22Rv1 (cell line): Measurements from ENCODE around the gene AKAP8L.
"Not testable (repeated sequence)": the region's sequence is repeated elsewhere in the genome, so short reads cannot be mapped to it uniquely, and the experiment has no call there.

ENCODE experiments used
- ZFX ChIP-seq: fragments of 450-650 bp; IDR thresholded peaks from 2 replicates; pipeline ENCODE4 v1.6.1; 2017; ENCODE audit warnings: antibody characterized with exemption, borderline replicate concordance
- TF ChIP-seq, protein P1 (sequence below): fragments of 450-650 bp; IDR thresholded peaks from 2 replicates; pipeline ENCODE4 v1.5.1; 2017; ENCODE audit warnings: mild to moderate bottlenecking

DNA sequence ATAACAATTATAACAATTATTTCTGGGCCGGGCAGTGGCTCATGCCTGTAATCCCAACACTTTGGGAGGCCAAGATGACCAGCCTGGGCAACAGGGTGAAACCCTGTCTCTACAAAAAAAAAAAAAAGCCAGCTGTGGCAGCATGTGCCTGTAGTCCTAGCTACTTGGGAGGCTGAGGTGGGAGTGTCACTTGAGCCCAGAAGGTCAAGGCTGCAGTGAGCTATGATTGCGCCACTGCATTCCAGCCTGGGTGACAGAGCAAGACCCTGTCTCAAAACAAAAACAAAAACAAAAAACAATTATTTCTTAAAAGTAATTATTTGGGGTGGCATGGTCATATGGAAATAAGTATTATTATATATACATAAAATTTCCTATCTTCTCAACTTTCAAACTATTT, 7.4 kb downstream of the AKAP8L start:
- TF ChIP-seq, protein P1, sequence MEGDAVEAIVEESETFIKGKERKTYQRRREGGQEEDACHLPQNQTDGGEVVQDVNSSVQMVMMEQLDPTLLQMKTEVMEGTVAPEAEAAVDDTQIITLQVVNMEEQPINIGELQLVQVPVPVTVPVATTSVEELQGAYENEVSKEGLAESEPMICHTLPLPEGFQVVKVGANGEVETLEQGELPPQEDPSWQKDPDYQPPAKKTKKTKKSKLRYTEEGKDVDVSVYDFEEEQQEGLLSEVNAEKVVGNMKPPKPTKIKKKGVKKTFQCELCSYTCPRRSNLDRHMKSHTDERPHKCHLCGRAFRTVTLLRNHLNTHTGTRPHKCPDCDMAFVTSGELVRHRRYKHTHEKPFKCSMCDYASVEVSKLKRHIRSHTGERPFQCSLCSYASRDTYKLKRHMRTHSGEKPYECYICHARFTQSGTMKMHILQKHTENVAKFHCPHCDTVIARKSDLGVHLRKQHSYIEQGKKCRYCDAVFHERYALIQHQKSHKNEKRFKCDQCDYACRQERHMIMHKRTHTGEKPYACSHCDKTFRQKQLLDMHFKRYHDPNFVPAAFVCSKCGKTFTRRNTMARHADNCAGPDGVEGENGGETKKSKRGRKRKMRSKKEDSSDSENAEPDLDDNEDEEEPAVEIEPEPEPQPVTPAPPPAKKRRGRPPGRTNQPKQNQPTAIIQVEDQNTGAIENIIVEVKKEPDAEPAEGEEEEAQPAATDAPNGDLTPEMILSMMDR, result not testable (repeated sequence)
- TF ChIP-seq ZFX, result not testable (repeated sequence)
